Small intestine (tissue), 16 donors: ENCODE measurements around the gene KHSRP. TPM values are rescaled to one million over a fixed set of nuclear protein-coding genes. Genes with fewer than 3 reads are reported as not detected.

Experiments used
- DNase-seq, 2 donors: peaks; one replicate each; pipeline versions ENCODE4 v3.0.0 to v3.0.0-alpha.2; 2013
- FAIRE-seq: peaks from 2 replicates; lab custom pipeline; 2012; peaks lifted over from hg19 to GRCh38; lab: Jason Lieb, UNC
- H3K27ac ChIP-seq, 3 donors: one replicate each; pipeline ENCODE4 v1.5.1; 2013; ENCODE audit warnings: low read length in 2 of 3, mild to moderate bottlenecking in 2 of 3, control low read depth in 1 of 3, inconsistent platforms in 1 of 3, low read depth in 1 of 3, moderate library complexity in 1 of 3
- H3K27me3 ChIP-seq, 3 donors: one replicate each; pipeline ENCODE4 v1.6.1; 2013; ENCODE audit warnings: low read length in 3 of 3, inconsistent platforms in 1 of 3; ENCODE audit not compliant: control insufficient read depth in 3 of 3, insufficient read depth in 3 of 3
- H3K36me3 ChIP-seq, 3 donors: one replicate each; pipeline ENCODE4 v1.6.1; 2013; ENCODE audit warnings: low read length in 3 of 3, inconsistent platforms in 1 of 3, low read depth in 1 of 3, mild to moderate bottlenecking in 1 of 3, moderate library complexity in 1 of 3; ENCODE audit not compliant: control insufficient read depth in 3 of 3, insufficient read depth in 2 of 3
- H3K4me1 ChIP-seq, 3 donors: one replicate each; pipeline ENCODE4 v1.6.1; 2013; ENCODE audit warnings: low read length in 2 of 3, inconsistent platforms in 1 of 3, low read depth in 1 of 3, mild to moderate bottlenecking in 1 of 3, moderate library complexity in 1 of 3; ENCODE audit not compliant: control insufficient read depth in 3 of 3, insufficient read depth in 2 of 3
- H3K4me3 ChIP-seq, 3 donors: one replicate each; pipeline ENCODE4 v1.5.1; 2013; ENCODE audit warnings: low read length in 3 of 3, control low read depth in 1 of 3, inconsistent platforms in 1 of 3, low read depth in 1 of 3, mild to moderate bottlenecking in 1 of 3, moderate library complexity in 1 of 3
- H3K9me3 ChIP-seq, 2 donors: one replicate each; pipeline ENCODE4 v1.6.1; 2013; ENCODE audit warnings: low read depth in 1 of 2, low read length in 1 of 2; ENCODE audit not compliant: control insufficient read depth in 2 of 2, insufficient read depth in 1 of 2
- WGBS, 3 donors: extraction: QIAGEN DNeasy Blood & Tissue Kit; methylation state at CpG; one replicate each; pipeline ENCODE4 v1.1.7; 2013; 5-methylcytosine and 5-hydroxymethylcytosine counted together
- long read RNA-seq, 10 donors: transcript quantifications; one replicate each; lab custom pipeline, GENCODE V29; 2026
- polyA plus RNA-seq, 4 donors: library from polyadenylated mRNA; stranded (reverse) in 3 of 4; unstranded in 1 of 4; fragments of 200-250 nt in 3 of 4; fragments of 120-200 nt in 1 of 4; gene quantifications; one replicate each; pipeline versions ENCODE4 v1.2.1 to v1.2.3, GENCODE V29; 2013
- donor health status: healthy with polysubstance abuse.
- donor health status: control.
- donor health status: control.
- donor health status: Bipolar disorder and iron deficiency.
- donor health status: healthy.

KHSRP gene
- 100 to 1,000 TPM in 2 of 4 donors, 10 to 100 TPM in 2; 80.7 to 257 (median 158) TPM for polyA plus RNA-seq
- long read RNA-seq, donor 1, result 0 reads
- long read RNA-seq, donor 2, partial matches to known transcripts, result 0 of 2 reads
- long read RNA-seq, donor 2, other reads (novel, unspliced or antisense), result 0 of 2 reads
- long read RNA-seq, donor 3, partial matches to known transcripts, result 23 of 28 reads
- long read RNA-seq, donor 3, other reads (novel, unspliced or antisense), result 0 of 28 reads
- long read RNA-seq, donor 4, result 0 reads
- long read RNA-seq, donor 5, partial matches to known transcripts, result 0 of 2 reads
- long read RNA-seq, donor 5, other reads (novel, unspliced or antisense), result 0 of 2 reads
- long read RNA-seq, donor 6, partial matches to known transcripts, result 6 of 11 reads
- long read RNA-seq, donor 6, other reads (novel, unspliced or antisense), result 0 of 11 reads
- long read RNA-seq, donor 7, transcript KHSRP-212 (3 exons, 851 nt), result major isoform, 7 of 25 reads
- long read RNA-seq, donor 7, partial matches to known transcripts, result 16 of 25 reads
- long read RNA-seq, donor 7, other reads (novel, unspliced or antisense), result 0 of 25 reads
- long read RNA-seq, donor 8, partial matches to known transcripts, result 19 of 20 reads
- long read RNA-seq, donor 8, other reads (novel, unspliced or antisense), result 0 of 20 reads
- long read RNA-seq, donor 9, result 0 reads
- long read RNA-seq, donor 10, partial matches to known transcripts, result 18 of 23 reads
- long read RNA-seq, donor 10, other reads (novel, unspliced or antisense), result 0 of 23 reads

GRCh38 chr19:6424195-6424938, at the start of gene KHSRP:
Gene KHSRP, minus strand, starts transcription at chr19:6424811. Its CDS starts 110 bp downstream, at chr19:6424701.
- peak in 1 of 2 donors; percentile 38 for DNase-seq
- Histone ChIP-seq H3K36me3 (peaks cover 2 to 34% (median 10%) of the 10 kb centered on the region in 3 donors), H3K27ac (peak within 1 kb of the TSS; percentile 37 to 79 (median 38)), H3K4me1 (peaks cover 0 to 11% (median 0%) of the 10 kb centered on the region in 3 donors), H3K4me3 (peak within 1 kb of the TSS; percentile 74 to 97 (median 94)), H3K27me3 (peaks cover 0 to 3% (median 0%) of the 10 kb centered on the region in 3 donors), H3K9me3 (peaks cover 0 to 6% of the 10 kb centered on the region in 2 donors)
- FAIRE-seq, result no peak
- 0 to 1% (median 1%) methylated on average over 43 to 114 of the region's 114 CpGs for WGBS, 3 donors

- Histone ChIP-seq H3K27ac (peak overlapping the region in 1 of 3 donors; percentile 38), H3K4me1 (peaks cover 0 to 29% (median 0%) of the 10 kb centered on the region in 3 donors), H3K4me3 (no peak overlapping the region), H3K27me3 (peaks cover 0 to 2% (median 0%) of the 10 kb centered on the region in 3 donors), H3K9me3 (peaks cover 0 to 8% of the 10 kb centered on the region in 2 donors), H3K36me3 (peaks cover 0 to 9% (median 0%) of the 10 kb centered on the region in 3 donors)
- WGBS, 3 donors, result 14 to 46% (median 23%) methylated on average over 9 of the region's 9 CpGs
- DNase-seq (peak; percentile 63 to 92), FAIRE-seq (no peak)
These were observed 49.0 kb upstream of the KHSRP start for GRCh38 chr19:6473647-6474046.

- Histone ChIP-seq H3K9me3 (peaks cover 0 to 4% of the 10 kb centered on the region in 2 donors), H3K27ac (peak overlapping the region in 1 of 3 donors; percentile 37), H3K36me3 (peaks cover 0 to 18% (median 3%) of the 10 kb centered on the region in 3 donors), H3K4me3 (no peak overlapping the region), H3K4me1 (peaks cover 0 to 29% (median 0%) of the 10 kb centered on the region in 3 donors), H3K27me3 (peaks cover 0 to 2% (median 0%) of the 10 kb centered on the region in 3 donors)
- DNase-seq (no peak), FAIRE-seq (no peak)
- WGBS, 3 donors, result 44 to 70% (median 47%) methylated on average over 2 to 4 of the region's 4 CpGs
These were observed 48.1 kb upstream of the KHSRP start for GRCh38 chr19:6472713-6473112.

- peaks cover 0 to 1% of the 10 kb centered on the region in 2 donors for H3K9me3 ChIP-seq
- H3K27me3 ChIP-seq, result peaks cover 0 to 2% (median 0%) of the 10 kb centered on the region in 3 donors
- FAIRE-seq (no peak), DNase-seq (no peak)
- 77 to 90% (median 84%) methylated on average over 14 of the region's 14 CpGs for WGBS, 3 donors
- H3K27ac ChIP-seq, result no peak overlapping the region
- H3K4me1 ChIP-seq, result peaks cover 0 to 18% (median 0%) of the 10 kb centered on the region in 3 donors
- H3K36me3 ChIP-seq, result peaks cover 0 to 34% (median 7%) of the 10 kb centered on the region in 3 donors
- H3K4me3 ChIP-seq, result no peak overlapping the region
These were observed 46.5 kb upstream of the KHSRP start for GRCh38 chr19:6471076-6471475.

GRCh38 chr19:6470173-6470572, 45.6 kb upstream of the KHSRP start:
- 82 to 87% (median 84%) methylated on average over 8 of the region's 8 CpGs for WGBS, 3 donors
- Histone ChIP-seq H3K4me1 (peaks cover 0 to 15% (median 0%) of the 10 kb centered on the region in 3 donors), H3K36me3 (peaks cover 0 to 42% (median 7%) of the 10 kb centered on the region in 3 donors), H3K9me3 (no peaks in the 10 kb centered on the region), H3K4me3 (no peak overlapping the region), H3K27me3 (no peaks in the 10 kb centered on the region), H3K27ac (no peak overlapping the region)
- DNase-seq (no peak), FAIRE-seq (no peak)

GRCh38 chr19:6467384-6467783, 42.8 kb upstream of the KHSRP start:
- H3K9me3 ChIP-seq, result no peaks in the 10 kb centered on the region
- peaks cover 0 to 5% (median 0%) of the 10 kb centered on the region in 3 donors for H3K4me1 ChIP-seq
- 81 to 92% (median 86%) methylated on average over 8 of the region's 8 CpGs for WGBS, 3 donors
- H3K4me3 ChIP-seq, result no peak overlapping the region
- H3K27ac ChIP-seq, result no peak overlapping the region
- H3K36me3 ChIP-seq, result peaks cover 0 to 38% (median 7%) of the 10 kb centered on the region in 3 donors
- DNase-seq, result no peak
- peaks cover 0 to 8% (median 0%) of the 10 kb centered on the region in 3 donors for H3K27me3 ChIP-seq
- no peak for FAIRE-seq

- no peak for DNase-seq
- Histone ChIP-seq H3K36me3 (peaks cover 0 to 38% (median 7%) of the 10 kb centered on the region in 3 donors), H3K27me3 (peaks cover 0 to 8% (median 0%) of the 10 kb centered on the region in 3 donors), H3K27ac (no peak overlapping the region), H3K4me1 (peaks cover 0 to 5% (median 0%) of the 10 kb centered on the region in 3 donors), H3K9me3 (no peaks in the 10 kb centered on the region), H3K4me3 (no peak overlapping the region)
- FAIRE-seq, result no peak
- 88 to 92% (median 91%) methylated on average over 21 of the region's 21 CpGs for WGBS, 3 donors
These were observed 42.1 kb upstream of the KHSRP start for GRCh38 chr19:6466526-6467248.
